ENCODE measurements around the gene MARS1. TPM values are rescaled to one million over a fixed set of nuclear protein-coding genes. Genes with fewer than 3 reads are reported as not detected.
"Not testable (repeated sequence)": the region's sequence is repeated elsewhere in the genome, so short reads cannot be mapped to it uniquely, and the experiment has no call there.

MARS1 gene
- total RNA-seq, 1 experiment from 2014 or later, result 202 TPM

- peak; percentile 14 for DNase-seq (ENCODE audit: low spot score)
Observed at GRCh38 chr12:57491393-57492280, 3.8 kb downstream of the MARS1 start.

- DNase-seq (ENCODE audit: low spot score), result not testable (repeated sequence)
Observed at GRCh38 chr12:57495051-57495701, 7.3 kb downstream of the MARS1 start.

GRCh38 chr12:57496822-57497221, 9.0 kb downstream of the MARS1 start:
- no peak for DNase-seq (ENCODE audit: low spot score)

GRCh38 chr12:57497223-57498131, 9.6 kb downstream of the MARS1 start:
- DNase-seq (ENCODE audit: low spot score), result no peak

GRCh38 chr12:57498132-57498502, 10.2 kb downstream of the MARS1 start:
- DNase-seq (ENCODE audit: low spot score), result no peak

GRCh38 chr12:57498571-57498970, 10.7 kb downstream of the MARS1 start:
- no peak for DNase-seq (ENCODE audit: low spot score)

- no peak for DNase-seq (ENCODE audit: low spot score)
Observed at GRCh38 chr12:57500213-57500612, 12.3 kb downstream of the MARS1 start.

GRCh38 chr12:57502311-57502969, 14.6 kb downstream of the MARS1 start:
- not testable (repeated sequence) for DNase-seq (ENCODE audit: low spot score)

GRCh38 chr12:57506541-57506940, 18.7 kb downstream of the MARS1 start:
- not testable (repeated sequence) for DNase-seq (ENCODE audit: low spot score)

- not testable (repeated sequence) for DNase-seq (ENCODE audit: low spot score)
Observed at GRCh38 chr12:57507796-57508195, 19.9 kb downstream of the MARS1 start.

- DNase-seq (ENCODE audit: low spot score), result no peak
Observed at GRCh38 chr12:57511161-57511560, 23.3 kb downstream of the MARS1 start.

GRCh38 chr12:57511588-57512325, 23.9 kb downstream of the MARS1 start:
- no peak for DNase-seq (ENCODE audit: low spot score)

- no peak for DNase-seq (ENCODE audit: low spot score)
Observed at GRCh38 chr12:57512665-57513064, 24.8 kb downstream of the MARS1 start.

GRCh38 chr12:57513266-57513665, 25.4 kb downstream of the MARS1 start:
- no peak for DNase-seq (ENCODE audit: low spot score)

- DNase-seq (ENCODE audit: low spot score), result not testable (repeated sequence)
Observed at GRCh38 chr12:57513677-57514076, 25.8 kb downstream of the MARS1 start.

GRCh38 chr12:57514246-57514645, 26.4 kb downstream of the MARS1 start:
- not testable (repeated sequence) for DNase-seq (ENCODE audit: low spot score)

GRCh38 chr12:57514720-57515407, 27.0 kb downstream of the MARS1 start:
- no peak for DNase-seq (ENCODE audit: low spot score)

GRCh38 chr12:57515408-57515933, 27.6 kb downstream of the MARS1 start:
- DNase-seq (ENCODE audit: low spot score), result no peak

- no peak for DNase-seq (ENCODE audit: low spot score)
Observed at GRCh38 chr12:57515934-57516541, 28.2 kb downstream of the MARS1 start.
